ENCODE results near the gene ATP11B.
A peak's percentile ranks its signal among the peaks of the same experiment; 100 is the strongest.

The ATP11B gene

DNA sequence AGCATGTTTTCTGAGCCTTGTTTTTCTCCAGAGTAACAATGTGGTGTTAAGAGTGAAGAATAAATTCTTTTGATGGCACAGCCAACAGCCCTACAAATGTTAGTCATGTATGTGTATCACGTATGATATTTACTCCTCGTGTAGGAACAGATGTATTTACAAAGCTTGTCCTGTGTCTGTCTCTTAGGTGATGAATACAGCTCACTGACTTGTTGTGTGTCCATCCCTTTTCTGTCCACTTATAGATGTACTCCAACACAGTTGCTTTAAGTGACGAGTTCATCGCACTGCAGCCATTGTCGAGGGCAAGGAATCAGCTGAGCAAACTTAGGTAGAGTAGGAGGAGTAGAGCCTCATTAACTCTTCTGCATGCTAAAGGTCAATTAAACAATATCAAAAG is 108.9 kb downstream of the ATP11B start:
- H3K4me3 ChIP-seq (ENCODE audit: low read length): no peak overlapping the region
- no peak for DNase-seq (ENCODE audit: low read depth)
- TF ChIP-seq CTCF (conservative IDR thresholded peaks at IDR 0.05; ENCODE audit: low read length): no peak

DNA sequence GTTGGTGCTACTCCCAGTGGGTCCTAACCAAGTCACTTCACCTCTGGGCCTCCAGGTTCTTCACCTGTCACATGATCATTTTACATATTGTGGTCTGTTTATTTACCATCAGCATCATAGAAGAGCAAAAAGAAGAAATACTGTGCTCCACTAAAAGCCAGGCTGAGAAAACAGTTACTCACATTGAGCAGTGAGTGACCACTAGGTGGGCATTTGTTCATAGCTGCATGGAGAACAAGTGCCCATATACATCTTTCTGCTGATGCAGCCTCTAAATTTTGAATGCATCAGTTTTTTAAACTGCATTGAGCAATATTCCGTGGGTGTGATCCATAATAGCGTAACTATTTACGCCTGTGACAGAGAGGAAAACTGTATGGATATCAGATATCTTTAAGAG is 110.9 kb downstream of the ATP11B start:
- H3K4me3 ChIP-seq (ENCODE audit: low read length): no peak overlapping the region
- no peak for TF ChIP-seq CTCF (conservative IDR thresholded peaks at IDR 0.05; ENCODE audit: low read length)
- DNase-seq (ENCODE audit: low read depth): no peak

DNA sequence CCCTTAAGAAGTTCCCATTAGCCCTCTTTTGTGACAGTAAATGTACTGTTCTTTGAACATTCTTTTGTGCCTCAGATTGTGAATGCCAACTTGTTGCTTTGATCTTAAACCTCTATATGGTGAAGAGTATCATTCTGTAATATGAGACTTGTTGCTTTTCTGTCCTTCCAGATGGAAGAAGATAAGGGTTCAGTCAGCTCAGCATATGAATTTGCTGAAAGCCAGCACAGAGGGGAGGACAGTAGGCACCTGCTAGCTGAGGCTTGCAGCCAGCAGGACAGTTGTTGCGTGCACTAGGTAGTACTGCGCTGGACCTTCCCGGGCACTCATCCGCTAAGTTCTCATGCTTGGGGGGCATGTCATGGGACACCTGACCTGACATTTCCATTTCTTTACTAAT is 112.3 kb downstream of the ATP11B start:
- no peak for TF ChIP-seq CTCF (conservative IDR thresholded peaks at IDR 0.05; ENCODE audit: low read length)
- no peak overlapping the region for H3K4me3 ChIP-seq (ENCODE audit: low read length)
- no peak for DNase-seq (ENCODE audit: low read depth)

DNA sequence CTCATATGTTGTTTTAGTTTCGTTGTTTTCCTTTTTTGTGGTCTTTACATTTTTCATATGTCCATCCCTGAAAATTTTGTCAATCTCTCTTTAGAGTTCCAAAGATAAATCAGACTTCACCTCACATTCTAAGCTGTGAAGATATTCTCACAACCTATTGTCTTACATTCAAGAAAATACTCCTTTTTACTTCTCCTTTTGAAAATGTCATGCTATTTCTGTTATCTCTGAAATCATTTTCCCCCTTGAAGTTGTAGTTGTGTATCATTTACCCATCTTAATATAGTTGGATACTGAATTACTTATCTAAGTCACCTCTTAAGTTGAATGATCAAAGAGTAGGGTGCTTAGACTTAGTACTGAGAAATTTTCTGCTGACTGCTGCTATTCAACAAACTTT is 112.7 kb downstream of the ATP11B start:
- H3K4me3 ChIP-seq (ENCODE audit: low read length): no peak overlapping the region
- TF ChIP-seq CTCF (conservative IDR thresholded peaks at IDR 0.05; ENCODE audit: low read length): no peak
- no peak for DNase-seq (ENCODE audit: low read depth)

DNA sequence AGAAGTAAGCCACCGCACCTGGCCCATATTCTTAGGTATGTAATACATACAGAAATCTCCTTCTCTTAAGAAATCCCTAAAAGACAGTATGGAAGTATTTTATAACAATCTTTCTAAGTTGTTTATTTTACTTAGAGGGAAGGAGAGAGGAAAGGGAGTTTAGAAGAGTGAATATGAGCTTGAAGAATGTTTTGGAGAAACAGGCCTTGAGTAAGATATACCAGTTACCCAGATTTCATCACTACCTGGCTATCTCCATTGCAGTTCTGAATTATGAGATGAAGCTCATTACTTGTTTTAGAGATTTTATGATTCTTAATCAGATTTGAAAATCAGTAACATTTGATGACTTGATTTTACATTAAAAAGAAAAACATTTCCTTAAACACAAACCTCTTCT is 115.2 kb downstream of the ATP11B start:
- DNase-seq (ENCODE audit: low read depth): peak; percentile 9
- TF ChIP-seq CTCF (conservative IDR thresholded peaks at IDR 0.05; ENCODE audit: low read length): no peak
- no peak overlapping the region for H3K4me3 ChIP-seq (ENCODE audit: low read length)

GRCh38 chr3:182909318-182910040 is 116.2 kb downstream of the ATP11B start:
- peak; percentile 17 for DNase-seq (ENCODE audit: low read depth)
- no peak overlapping the region for H3K4me3 ChIP-seq (ENCODE audit: low read length)
- peak; percentile 56 for TF ChIP-seq CTCF (conservative IDR thresholded peaks at IDR 0.05; ENCODE audit: low read length)

- no peak overlapping the region for H3K4me3 ChIP-seq (ENCODE audit: low read length)
- DNase-seq (ENCODE audit: low read depth): no peak
- no peak for TF ChIP-seq CTCF (conservative IDR thresholded peaks at IDR 0.05; ENCODE audit: low read length)
These were observed 117.9 kb downstream of the ATP11B start for GRCh38 chr3:182910936-182911781.
